WTC11 (cell line): ENCODE data around the gene TSPO2. TPM values are rescaled to one million over a fixed set of nuclear protein-coding genes. Genes with fewer than 3 reads are reported as not detected.
A peak's percentile ranks its signal among the peaks of the same experiment; 100 is the strongest.

Source experiments
- ATAC-seq: fragments of 200-7000 bp; cut with Tn5 transposase; 2 replicates; pipeline ENCODE4 v1.10.0; 2021; ENCODE audit warnings: mild to moderate bottlenecking, moderate library complexity
- CTCF ChIA-PET: fragments of 300-600 bp; sonication (Branson Sonifier 250); formaldehyde crosslinking; loops from one replicate; lab custom pipeline; 2021; ENCODE audit warnings: antibody characterized with exemption; lab: Charles Lee
- POLR2A ChIA-PET: fragments of 350-600 bp; sonication (Branson Sonifier 250); formaldehyde crosslinking; loops from one replicate; lab custom pipeline; 2021; ENCODE audit warnings: antibody characterized with exemption; lab: Charles Lee
- DNase-seq: peaks from one replicate; pipeline ENCODE4 v3.0.0; 2021; ENCODE audit warnings: low spot score
- H3K27ac Mint-ChIP-seq: 2 replicates; pipeline ENCODE4 v1.8.0; 2021; ENCODE audit warnings: mixed read lengths
- H3K27me3 Mint-ChIP-seq: 2 replicates; pipeline ENCODE4 v1.8.0; 2021; ENCODE audit warnings: low read depth, mild to moderate bottlenecking, moderate library complexity, mixed read lengths
- H3K36me3 Mint-ChIP-seq: 2 replicates; pipeline ENCODE4 v1.8.0; 2021; ENCODE audit warnings: mixed read lengths
- H3K4me1 Mint-ChIP-seq: 2 replicates; pipeline ENCODE4 v1.8.0; 2022; ENCODE audit warnings: mixed read lengths
- H3K4me3 Mint-ChIP-seq: 2 replicates; pipeline ENCODE4 v1.8.0; 2021; ENCODE audit warnings: mild to moderate bottlenecking, moderate library complexity, mixed read lengths
- H3K9me3 Mint-ChIP-seq: 2 replicates; pipeline ENCODE4 v1.8.0; 2021; ENCODE audit warnings: mixed read lengths
- ATF1 ChIP-seq: sonication (generic); formaldehyde crosslinking; IDR thresholded peaks from 2 replicates; pipeline ENCODE4 v1.8.1; 2023; ENCODE audit warnings: mild to moderate bottlenecking, moderate library complexity, missing genetic modification reagents
- ELF4 ChIP-seq: sonication (generic); formaldehyde crosslinking; IDR thresholded peaks from 2 replicates; pipeline ENCODE4 v1.8.1; 2022; ENCODE audit warnings: low read depth, mild to moderate bottlenecking, moderate library complexity, missing genetic modification reagents
- FOXK1 ChIP-seq: sonication (generic); formaldehyde crosslinking; IDR thresholded peaks from 2 replicates; pipeline ENCODE4 v1.8.0; 2022; ENCODE audit warnings: mild to moderate bottlenecking, moderate library complexity, missing genetic modification reagents
- GRHL2 ChIP-seq: fragments of 250-450 bp; sonication (Bioruptor Pico); IDR thresholded peaks from 2 replicates; pipeline ENCODE4 v1.8.0; 2022; ENCODE audit warnings: mild to moderate bottlenecking, moderate library complexity; ENCODE audit not compliant: insufficient replicate concordance, severe bottlenecking
- IRF2 ChIP-seq: sonication (generic); formaldehyde crosslinking; IDR thresholded peaks from 2 replicates; pipeline ENCODE4 v1.8.0; 2022; ENCODE audit warnings: low read depth, missing genetic modification reagents, borderline replicate concordance
- JUN ChIP-seq: sonication (generic); formaldehyde crosslinking; IDR thresholded peaks from 2 replicates; pipeline ENCODE4 v1.8.0; 2023; ENCODE audit warnings: mild to moderate bottlenecking, missing genetic modification reagents
- MYBL2 ChIP-seq: sonication (generic); formaldehyde crosslinking; IDR thresholded peaks from 2 replicates; pipeline ENCODE4 v1.8.1; 2023; ENCODE audit warnings: mild to moderate bottlenecking, moderate library complexity, missing genetic modification reagents
- NFE2L1 ChIP-seq: sonication (generic); formaldehyde crosslinking; IDR thresholded peaks from 2 replicates; pipeline ENCODE4 v1.8.1; 2023; ENCODE audit warnings: missing genetic modification reagents
- TEAD1 ChIP-seq: sonication (generic); formaldehyde crosslinking; IDR thresholded peaks from 2 replicates; pipeline ENCODE4 v1.8.0; 2022; ENCODE audit warnings: mild to moderate bottlenecking, missing genetic modification reagents
- ZNF263 ChIP-seq: sonication (generic); formaldehyde crosslinking; IDR thresholded peaks from 2 replicates; pipeline ENCODE4 v1.8.1; 2022; ENCODE audit warnings: low read depth, mild to moderate bottlenecking, moderate library complexity, missing genetic modification reagents
- ZNF396 ChIP-seq: fragments of 250-450 bp; sonication (Bioruptor Pico); IDR thresholded peaks from 2 replicates; pipeline ENCODE4 v1.8.0; 2021; ENCODE audit warnings: mild to moderate bottlenecking, moderate library complexity, borderline replicate concordance
- ZNF423 ChIP-seq: fragments of 250-450 bp; sonication (Bioruptor Pico); IDR thresholded peaks from 2 replicates; pipeline ENCODE4 v2.1.2; 2022; ENCODE audit warnings: mild to moderate bottlenecking, moderate library complexity
- ZNF671 ChIP-seq: fragments of 250-450 bp; sonication (Bioruptor Pico); IDR thresholded peaks from 2 replicates; pipeline ENCODE4 v1.8.0; 2021; ENCODE audit warnings: mild to moderate bottlenecking
- total RNA-seq: library from RNA; stranded (reverse); gene quantifications from 3 replicates; pipeline ENCODE4 v1.2.3, GENCODE V29; 2021
- TF ChIP-seq, protein P1 (sequence below): sonication (generic); formaldehyde crosslinking; IDR thresholded peaks from 2 replicates; pipeline ENCODE4 v1.8.1; 2023; ENCODE audit warnings: mild to moderate bottlenecking, moderate library complexity, missing genetic modification reagents
- TF ChIP-seq, protein P2 (sequence below): sonication (generic); formaldehyde crosslinking; IDR thresholded peaks from 2 replicates; pipeline ENCODE4 v1.8.1; 2022; ENCODE audit warnings: low read depth, missing genetic modification reagents, borderline replicate concordance
- TF ChIP-seq, protein P3 (sequence below): sonication (generic); formaldehyde crosslinking; IDR thresholded peaks from 2 replicates; pipeline ENCODE4 v1.8.0; 2022; ENCODE audit warnings: mild to moderate bottlenecking, missing genetic modification reagents
- TF ChIP-seq, protein P4 (sequence below): sonication (generic); formaldehyde crosslinking; IDR thresholded peaks from 2 replicates; pipeline ENCODE4 v1.8.0; 2022; ENCODE audit warnings: mild to moderate bottlenecking, missing genetic modification reagents
- TF ChIP-seq, protein P5 (sequence below): sonication (generic); formaldehyde crosslinking; conservative IDR thresholded peaks from 2 replicates; pipeline ENCODE4 v1.8.1; 2022; ENCODE audit warnings: mild to moderate bottlenecking, missing genetic modification reagents
- TF ChIP-seq, protein P6 (sequence below): sonication (generic); formaldehyde crosslinking; IDR thresholded peaks from 2 replicates; pipeline ENCODE4 v1.8.1; 2023; ENCODE audit warnings: mild to moderate bottlenecking, missing genetic modification reagents
- TF ChIP-seq, protein P7 (sequence below): sonication (generic); formaldehyde crosslinking; IDR thresholded peaks from 2 replicates; pipeline ENCODE4 v1.8.0; 2023; ENCODE audit warnings: mild to moderate bottlenecking, missing genetic modification reagents

Gene TSPO2
- total RNA-seq, 1 experiment from 2014 or later: not detected

DNA sequence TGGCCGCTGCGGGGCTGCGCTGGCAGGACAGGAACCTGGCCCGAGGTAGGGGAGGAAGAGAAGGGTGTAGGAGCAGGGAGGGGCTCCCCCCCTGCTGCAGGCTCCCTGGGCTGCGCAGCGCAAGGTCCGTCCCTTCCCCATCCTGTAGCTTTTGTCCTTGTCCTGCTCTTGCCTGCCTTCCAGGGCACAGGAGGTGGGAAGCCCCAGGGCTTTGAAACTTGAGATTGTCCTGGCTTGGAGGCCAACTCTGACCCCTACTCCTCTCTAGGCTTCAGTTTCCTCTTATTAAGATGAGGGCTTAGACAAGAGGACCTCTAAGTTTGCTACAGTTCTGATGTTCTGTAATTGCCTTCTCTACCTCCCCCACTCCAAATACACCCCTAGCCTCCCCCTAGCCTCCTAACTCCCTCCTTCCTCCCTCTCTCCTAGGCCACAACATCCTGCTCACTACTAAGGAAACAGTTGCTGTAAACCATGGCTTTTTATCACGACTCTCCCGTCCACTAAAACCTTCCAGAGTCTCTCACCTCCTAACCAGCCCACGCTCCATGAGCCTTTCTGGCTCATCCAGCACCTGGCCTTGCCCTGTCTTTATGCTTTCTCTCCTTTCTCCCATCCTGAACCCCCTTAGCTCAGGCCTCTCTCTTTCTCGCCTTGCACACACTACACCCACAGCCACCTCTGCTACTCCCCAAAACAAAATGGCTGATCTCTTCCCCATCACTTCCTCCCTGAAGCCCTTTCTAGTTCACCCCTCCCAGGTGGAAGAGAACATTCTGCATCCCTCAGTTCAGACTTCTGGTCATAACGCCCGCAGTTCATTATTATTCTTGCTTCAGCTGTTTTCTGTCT is 13.5 kb upstream of the TSPO2 start:
- ChIA-PET CTCF (interaction anchor here (0.6 to 3.2 kb wide), 41 partner anchors 9 to 700 kb away, joined by 3 to 97 read pairs (median 6); partner anchors contain the start of genes LRFN2, NFYA, OARD1 and TSPO2), POLR2A (interaction anchor here (0.8 to 1.5 kb wide), 2 partner anchors 10 to 27 kb away, joined by 3 to 5 read pairs; partner anchors contain the start of gene UNC5CL)
- no peaks in the 10 kb centered on the region for H3K36me3 Mint-ChIP-seq
- TF ChIP-seq ZNF423 (CRISPR knock-in tag) (peak; percentile 73), ELF4 (CRISPR knock-in tag) (no peak), ATF1 (CRISPR knock-in tag) (no peak), ZNF396 (CRISPR knock-in tag) (no peak)
- TF ChIP-seq, protein P1, sequence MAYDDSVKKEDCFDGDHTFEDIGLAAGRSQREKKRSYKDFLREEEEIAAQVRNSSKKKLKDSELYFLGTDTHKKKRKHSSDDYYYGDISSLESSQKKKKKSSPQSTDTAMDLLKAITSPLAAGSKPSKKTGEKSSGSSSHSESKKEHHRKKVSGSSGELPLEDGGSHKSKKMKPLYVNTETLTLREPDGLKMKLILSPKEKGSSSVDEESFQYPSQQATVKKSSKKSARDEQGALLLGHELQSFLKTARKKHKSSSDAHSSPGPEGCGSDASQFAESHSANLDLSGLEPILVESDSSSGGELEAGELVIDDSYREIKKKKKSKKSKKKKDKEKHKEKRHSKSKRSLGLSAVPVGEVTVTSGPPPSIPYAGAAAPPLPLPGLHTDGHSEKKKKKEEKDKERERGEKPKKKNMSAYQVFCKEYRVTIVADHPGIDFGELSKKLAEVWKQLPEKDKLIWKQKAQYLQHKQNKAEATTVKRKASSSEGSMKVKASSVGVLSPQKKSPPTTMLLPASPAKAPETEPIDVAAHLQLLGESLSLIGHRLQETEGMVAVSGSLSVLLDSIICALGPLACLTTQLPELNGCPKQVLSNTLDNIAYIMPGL (CRISPR knock-in tag): no peak
- TF ChIP-seq, protein P2, sequence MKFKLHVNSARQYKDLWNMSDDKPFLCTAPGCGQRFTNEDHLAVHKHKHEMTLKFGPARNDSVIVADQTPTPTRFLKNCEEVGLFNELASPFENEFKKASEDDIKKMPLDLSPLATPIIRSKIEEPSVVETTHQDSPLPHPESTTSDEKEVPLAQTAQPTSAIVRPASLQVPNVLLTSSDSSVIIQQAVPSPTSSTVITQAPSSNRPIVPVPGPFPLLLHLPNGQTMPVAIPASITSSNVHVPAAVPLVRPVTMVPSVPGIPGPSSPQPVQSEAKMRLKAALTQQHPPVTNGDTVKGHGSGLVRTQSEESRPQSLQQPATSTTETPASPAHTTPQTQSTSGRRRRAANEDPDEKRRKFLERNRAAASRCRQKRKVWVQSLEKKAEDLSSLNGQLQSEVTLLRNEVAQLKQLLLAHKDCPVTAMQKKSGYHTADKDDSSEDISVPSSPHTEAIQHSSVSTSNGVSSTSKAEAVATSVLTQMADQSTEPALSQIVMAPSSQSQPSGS (CRISPR knock-in tag): no peak
- H3K27me3 Mint-ChIP-seq: no peaks in the 10 kb centered on the region; the same call in 1 of the 2 replicates
- H3K9me3 Mint-ChIP-seq: no peaks in the 10 kb centered on the region
- H3K4me1 Mint-ChIP-seq: peaks cover 23% of the 10 kb centered on the region
- H3K27ac Mint-ChIP-seq: peak overlapping the region; percentile 4
- H3K4me3 Mint-ChIP-seq: peak overlapping the region; percentile 64
- ATAC-seq (peak; percentile 21), DNase-seq (no peak)

DNA sequence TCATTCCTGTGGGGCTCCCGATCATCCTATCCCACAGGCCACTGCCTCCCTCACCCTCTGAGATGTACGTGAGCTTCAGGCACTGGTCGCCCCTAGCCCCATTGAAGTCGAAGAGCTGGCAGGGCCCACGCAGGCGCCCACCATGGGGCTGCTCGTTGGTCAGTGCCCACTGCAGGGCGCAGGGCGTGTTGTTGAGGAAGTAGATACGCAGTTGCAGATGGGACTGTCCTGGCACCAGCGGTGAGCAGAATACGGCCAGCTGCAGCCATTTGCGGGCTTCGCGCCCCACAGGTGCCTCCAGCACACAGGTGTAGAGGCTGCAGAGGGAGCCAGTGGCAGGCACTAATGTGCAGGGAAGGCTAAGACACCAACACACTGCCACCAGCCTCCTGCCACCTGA is 9.4 kb upstream of the TSPO2 start:
- Mint-ChIP-seq H3K4me3 (no peak overlapping the region), H3K27ac (no peak overlapping the region), H3K9me3 (no peaks in the 10 kb centered on the region), H3K27me3 (no peaks in the 10 kb centered on the region; the same call in 1 of the 2 replicates), H3K4me1 (peaks cover 13% of the 10 kb centered on the region), H3K36me3 (no peaks in the 10 kb centered on the region)
- POLR2A ChIA-PET: no interaction called here
- CTCF ChIA-PET: no interaction called here
- ATAC-seq: no peak
- TF ChIP-seq GRHL2 (CRISPR knock-in tag) (no peak), ZNF263 (no peak), NFE2L1 (no peak), FOXK1 (CRISPR knock-in tag) (no peak), TEAD1 (CRISPR knock-in tag) (no peak), MYBL2 (CRISPR knock-in tag) (no peak), ZNF396 (CRISPR knock-in tag) (no peak), ZNF671 (CRISPR knock-in tag) (no peak), IRF2 (no peak), JUN (CRISPR knock-in tag) (no peak)
- TF ChIP-seq, protein P1 (CRISPR knock-in tag): no peak
- TF ChIP-seq, protein P3, sequence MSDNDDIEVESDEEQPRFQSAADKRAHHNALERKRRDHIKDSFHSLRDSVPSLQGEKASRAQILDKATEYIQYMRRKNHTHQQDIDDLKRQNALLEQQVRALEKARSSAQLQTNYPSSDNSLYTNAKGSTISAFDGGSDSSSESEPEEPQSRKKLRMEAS: no peak
- TF ChIP-seq, protein P4, sequence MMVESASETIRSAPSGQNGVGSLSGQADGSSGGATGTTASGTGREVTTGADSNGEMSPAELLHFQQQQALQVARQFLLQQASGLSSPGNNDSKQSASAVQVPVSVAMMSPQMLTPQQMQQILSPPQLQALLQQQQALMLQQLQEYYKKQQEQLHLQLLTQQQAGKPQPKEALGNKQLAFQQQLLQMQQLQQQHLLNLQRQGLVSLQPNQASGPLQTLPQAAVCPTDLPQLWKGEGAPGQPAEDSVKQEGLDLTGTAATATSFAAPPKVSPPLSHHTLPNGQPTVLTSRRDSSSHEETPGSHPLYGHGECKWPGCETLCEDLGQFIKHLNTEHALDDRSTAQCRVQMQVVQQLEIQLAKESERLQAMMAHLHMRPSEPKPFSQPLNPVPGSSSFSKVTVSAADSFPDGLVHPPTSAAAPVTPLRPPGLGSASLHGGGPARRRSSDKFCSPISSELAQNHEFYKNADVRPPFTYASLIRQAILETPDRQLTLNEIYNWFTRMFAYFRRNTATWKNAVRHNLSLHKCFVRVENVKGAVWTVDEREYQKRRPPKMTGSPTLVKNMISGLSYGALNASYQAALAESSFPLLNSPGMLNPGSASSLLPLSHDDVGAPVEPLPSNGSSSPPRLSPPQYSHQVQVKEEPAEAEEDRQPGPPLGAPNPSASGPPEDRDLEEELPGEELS (CRISPR knock-in tag): no peak
- TF ChIP-seq, protein P5, sequence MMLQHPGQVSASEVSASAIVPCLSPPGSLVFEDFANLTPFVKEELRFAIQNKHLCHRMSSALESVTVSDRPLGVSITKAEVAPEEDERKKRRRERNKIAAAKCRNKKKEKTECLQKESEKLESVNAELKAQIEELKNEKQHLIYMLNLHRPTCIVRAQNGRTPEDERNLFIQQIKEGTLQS (CRISPR knock-in tag): no peak
- TF ChIP-seq, protein P6, sequence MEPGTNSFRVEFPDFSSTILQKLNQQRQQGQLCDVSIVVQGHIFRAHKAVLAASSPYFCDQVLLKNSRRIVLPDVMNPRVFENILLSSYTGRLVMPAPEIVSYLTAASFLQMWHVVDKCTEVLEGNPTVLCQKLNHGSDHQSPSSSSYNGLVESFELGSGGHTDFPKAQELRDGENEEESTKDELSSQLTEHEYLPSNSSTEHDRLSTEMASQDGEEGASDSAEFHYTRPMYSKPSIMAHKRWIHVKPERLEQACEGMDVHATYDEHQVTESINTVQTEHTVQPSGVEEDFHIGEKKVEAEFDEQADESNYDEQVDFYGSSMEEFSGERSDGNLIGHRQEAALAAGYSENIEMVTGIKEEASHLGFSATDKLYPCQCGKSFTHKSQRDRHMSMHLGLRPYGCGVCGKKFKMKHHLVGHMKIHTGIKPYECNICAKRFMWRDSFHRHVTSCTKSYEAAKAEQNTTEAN (CRISPR knock-in tag): no peak
- TF ChIP-seq, protein P7, sequence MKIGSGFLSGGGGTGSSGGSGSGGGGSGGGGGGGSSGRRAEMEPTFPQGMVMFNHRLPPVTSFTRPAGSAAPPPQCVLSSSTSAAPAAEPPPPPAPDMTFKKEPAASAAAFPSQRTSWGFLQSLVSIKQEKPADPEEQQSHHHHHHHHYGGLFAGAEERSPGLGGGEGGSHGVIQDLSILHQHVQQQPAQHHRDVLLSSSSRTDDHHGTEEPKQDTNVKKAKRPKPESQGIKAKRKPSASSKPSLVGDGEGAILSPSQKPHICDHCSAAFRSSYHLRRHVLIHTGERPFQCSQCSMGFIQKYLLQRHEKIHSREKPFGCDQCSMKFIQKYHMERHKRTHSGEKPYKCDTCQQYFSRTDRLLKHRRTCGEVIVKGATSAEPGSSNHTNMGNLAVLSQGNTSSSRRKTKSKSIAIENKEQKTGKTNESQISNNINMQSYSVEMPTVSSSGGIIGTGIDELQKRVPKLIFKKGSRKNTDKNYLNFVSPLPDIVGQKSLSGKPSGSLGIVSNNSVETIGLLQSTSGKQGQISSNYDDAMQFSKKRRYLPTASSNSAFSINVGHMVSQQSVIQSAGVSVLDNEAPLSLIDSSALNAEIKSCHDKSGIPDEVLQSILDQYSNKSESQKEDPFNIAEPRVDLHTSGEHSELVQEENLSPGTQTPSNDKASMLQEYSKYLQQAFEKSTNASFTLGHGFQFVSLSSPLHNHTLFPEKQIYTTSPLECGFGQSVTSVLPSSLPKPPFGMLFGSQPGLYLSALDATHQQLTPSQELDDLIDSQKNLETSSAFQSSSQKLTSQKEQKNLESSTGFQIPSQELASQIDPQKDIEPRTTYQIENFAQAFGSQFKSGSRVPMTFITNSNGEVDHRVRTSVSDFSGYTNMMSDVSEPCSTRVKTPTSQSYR (CRISPR knock-in tag): no peak
- no peak for DNase-seq
